ENCODE results near the gene ABHD13.

Gene ABHD13

GRCh38 chr13:108194435-108194936, 23.7 kb upstream of the ABHD13 start:
- H3K27ac ChIP-seq: no peak overlapping the region
- no peaks in the 10 kb centered on the region for H3K27me3 ChIP-seq

GRCh38 chr13:108195146-108195545, 23.0 kb upstream of the ABHD13 start:
- TF ChIP-seq Cebpa-rat (IDR thresholded peaks at IDR 0.05): no peak
- H3K27me3 ChIP-seq: no peaks in the 10 kb centered on the region
- H4K20me1 ChIP-seq: no peaks in the 10 kb centered on the region
- H3K36me3 ChIP-seq: peaks cover 0 to 8% (median 0%) of the 10 kb centered on the region in 11 experiments; a peak in 1 of 22 replicates
- no peak overlapping the region for H3K4me2 ChIP-seq
- H3K9ac ChIP-seq: no peak overlapping the region
- H3K9me3 ChIP-seq (replicated peaks in 1 of 11): peaks cover 31 to 48% (median 38%) of the 10 kb centered on the region in 11 experiments
- H3K4me1 ChIP-seq: no peaks in the 10 kb centered on the region
- no peak overlapping the region for H3K27ac ChIP-seq
- 0 out of 20 replicates have a peak overlapping the region, but pooled peaks of 1 of the 10 experiments have one; percentile 6 for H3K4me3 ChIP-seq

More at GRCh38 chr13:108194435-108194936, 23.7 kb upstream of the ABHD13 start:
- no peak overlapping the region for H3K4me3 ChIP-seq
- no peak overlapping the region for H3K9ac ChIP-seq
- no peaks in the 10 kb centered on the region for H3K4me1 ChIP-seq
- H4K20me1 ChIP-seq: no peaks in the 10 kb centered on the region
- no peak for TF ChIP-seq Cebpa-rat (IDR thresholded peaks at IDR 0.05)
- peaks cover 0 to 8% (median 0%) of the 10 kb centered on the region in 11 experiments; a peak in 1 of 22 replicates for H3K36me3 ChIP-seq
- no peak overlapping the region for H3K4me2 ChIP-seq
- peaks cover 33 to 51% (median 40%) of the 10 kb centered on the region in 11 experiments for H3K9me3 ChIP-seq (replicated peaks in 1 of 11)

GRCh38 chr13:108195861-108196260, 22.3 kb upstream of the ABHD13 start:
- Histone ChIP-seq H3K4me1 (peaks cover 0 to 3% (median 0%) of the 10 kb centered on the region in 10 experiments; a peak in 2 of 20 replicates), H3K9me3 (replicated peaks in 1 of 11) (peaks cover 31 to 48% (median 38%) of the 10 kb centered on the region in 11 experiments), H3K27me3 (no peaks in the 10 kb centered on the region)

GRCh38 chr13:108200781-108201398, 17.3 kb upstream of the ABHD13 start:
- H3K4me1 ChIP-seq: peaks cover 0 to 7% (median 0%) of the 10 kb centered on the region in 10 experiments; a peak in 2 of 20 replicates
- H3K27ac ChIP-seq: no peak overlapping the region
- H3K4me2 ChIP-seq: peak overlapping the region in 1 of 11 experiments; percentile 5; a peak in 1 of 22 replicates
- no peaks in the 10 kb centered on the region for H3K36me3 ChIP-seq
- H4K20me1 ChIP-seq: no peaks in the 10 kb centered on the region
- no peak overlapping the region for H3K4me3 ChIP-seq
- peaks cover 7 to 21% (median 12%) of the 10 kb centered on the region in 11 experiments for H3K9me3 ChIP-seq (replicated peaks in 1 of 11)
- H3K9ac ChIP-seq: no peak overlapping the region
- H3K27me3 ChIP-seq: no peaks in the 10 kb centered on the region
- TF ChIP-seq Cebpa-rat (IDR thresholded peaks at IDR 0.05): no peak

More at GRCh38 chr13:108195861-108196260, 22.3 kb upstream of the ABHD13 start:
- Histone ChIP-seq H3K4me3 (peak overlapping the region in 1 of 10 experiments; percentile 6; a peak in 1 of 20 replicates), H3K9ac (no peak overlapping the region), H3K27ac (no peak overlapping the region), H3K36me3 (peaks cover 0 to 8% (median 0%) of the 10 kb centered on the region in 11 experiments; a peak in 1 of 22 replicates), H3K4me2 (no peak overlapping the region), H4K20me1 (no peaks in the 10 kb centered on the region)
- no peak for TF ChIP-seq Cebpa-rat (IDR thresholded peaks at IDR 0.05)

GRCh38 chr13:108210551-108210950, 7.6 kb upstream of the ABHD13 start:
- no peak overlapping the region for H3K27ac ChIP-seq
- peak overlapping the region in 6 of 11 experiments; percentile 1 to 93 (median 50); a peak in 7 of 22 replicates for H3K4me2 ChIP-seq
- H3K36me3 ChIP-seq: peaks cover 23 to 30% (median 28%) of the 10 kb centered on the region in 11 experiments
- no peaks in the 10 kb centered on the region for H4K20me1 ChIP-seq
- peaks cover 20 to 44% (median 32%) of the 10 kb centered on the region in 10 experiments for H3K4me1 ChIP-seq
- H3K4me3 ChIP-seq: no peak overlapping the region
- H3K27me3 ChIP-seq: no peaks in the 10 kb centered on the region
- TF ChIP-seq Cebpa-rat (IDR thresholded peaks at IDR 0.05): no peak
- H3K9me3 ChIP-seq (replicated peaks in 1 of 11): peaks cover 8 to 32% (median 19%) of the 10 kb centered on the region in 11 experiments
- H3K9ac ChIP-seq: no peak overlapping the region

- Histone ChIP-seq H3K4me3 (peak overlapping the region in 6 of 10 experiments; percentile 13 to 63 (median 36); a peak in 9 of 20 replicates), H4K20me1 (no peaks in the 10 kb centered on the region), H3K27me3 (no peaks in the 10 kb centered on the region), H3K9me3 (replicated peaks in 1 of 11) (peaks cover 8 to 25% (median 17%) of the 10 kb centered on the region in 11 experiments; a peak in 21 of 22 replicates), H3K4me2 (peak overlapping the region; percentile 74 to 97 (median 90)), H3K27ac (peak overlapping the region in 9 of 11 experiments; percentile 31 to 72 (median 54); a peak in 17 of 22 replicates), H3K4me1 (peaks cover 36 to 65% (median 53%) of the 10 kb centered on the region in 10 experiments), H3K36me3 (peaks cover 23 to 30% (median 28%) of the 10 kb centered on the region in 11 experiments), H3K9ac (peak overlapping the region in 8 of 11 experiments; percentile 19 to 79 (median 48); a peak in 13 of 22 replicates)
- no peak for TF ChIP-seq Cebpa-rat (IDR thresholded peaks at IDR 0.05)
Measured at GRCh38 chr13:108212886-108213285, 5.3 kb upstream of the ABHD13 start.

GRCh38 chr13:108213946-108214345, 4.2 kb upstream of the ABHD13 start:
- Histone ChIP-seq H3K4me2 (peak overlapping the region; percentile 83 to 97 (median 90)), H3K4me3 (peak overlapping the region; percentile 36 to 96 (median 60)), H3K9ac (peak overlapping the region; percentile 41 to 79 (median 68); a peak in 21 of 22 replicates)

GRCh38 chr13:108214441-108215271, 3.5 kb upstream of the ABHD13 start:
- peaks cover 42 to 71% (median 58%) of the 10 kb centered on the region in 10 experiments for H3K4me1 ChIP-seq
- H3K4me3 ChIP-seq: peak overlapping the region; percentile 36 to 96 (median 60)
- no peaks in the 10 kb centered on the region for H3K27me3 ChIP-seq
- no peak for TF ChIP-seq Cebpa-rat (IDR thresholded peaks at IDR 0.05)
- H3K36me3 ChIP-seq: peaks cover 13 to 16% (median 14%) of the 10 kb centered on the region in 11 experiments
- H3K9me3 ChIP-seq (replicated peaks in 1 of 11): peaks cover under 1 to 11% (median 3%) of the 10 kb centered on the region in 11 experiments; a peak in 19 of 22 replicates
- peak overlapping the region; percentile 41 to 79 (median 68); a peak in 21 of 22 replicates for H3K9ac ChIP-seq
- peak overlapping the region; percentile 83 to 97 (median 90) for H3K4me2 ChIP-seq
- H3K27ac ChIP-seq: peak overlapping the region in 10 of 11 experiments; percentile 50 to 72 (median 62); a peak in 18 of 22 replicates
- peaks cover 0 to 11% (median 6%) of the 10 kb centered on the region in 11 experiments; a peak in 17 of 22 replicates for H4K20me1 ChIP-seq

More at GRCh38 chr13:108213946-108214345, 4.2 kb upstream of the ABHD13 start:
- H3K27me3 ChIP-seq: no peaks in the 10 kb centered on the region
- peaks cover 0 to 4% (median 0%) of the 10 kb centered on the region in 11 experiments; a peak in 5 of 22 replicates for H4K20me1 ChIP-seq
- H3K36me3 ChIP-seq: peaks cover 20 to 23% (median 21%) of the 10 kb centered on the region in 11 experiments
- TF ChIP-seq Cebpa-rat (IDR thresholded peaks at IDR 0.05): no peak
- peak overlapping the region in 10 of 11 experiments; percentile 10 to 72 (median 60); a peak in 17 of 22 replicates for H3K27ac ChIP-seq
- H3K9me3 ChIP-seq (replicated peaks in 1 of 11): peaks cover 8 to 18% (median 10%) of the 10 kb centered on the region in 11 experiments; a peak in 21 of 22 replicates
- H3K4me1 ChIP-seq: peaks cover 36 to 65% (median 53%) of the 10 kb centered on the region in 10 experiments

Measured in BLaER1 treated with 17β-estradiol and CSF1 and Interleukin-3, amounts not matched to agents 10 nM and 100 nM (cell line).